Activated CD8-positive, alpha-beta T cell treated with anti-CD3 and anti-CD28 coated beads for 36 hours (primary cell): Measurements from ENCODE around the gene OR7A5. TPM values are rescaled to one million over a fixed set of nuclear protein-coding genes. Genes with fewer than 3 reads are reported as not detected.
"Not testable (repeated sequence)": the region's sequence is repeated elsewhere in the genome, so short reads cannot be mapped to it uniquely, and the experiment has no call there.

ENCODE experiments used
- ATAC-seq: fragments of 200-7000 bp; cut with Tn5 transposase; one replicate; pipeline ENCODE4 v1.10.0; 2021; ENCODE audit warnings: mild to moderate bottlenecking, moderate library complexity
- CTCF ChIA-PET: fragments of 350-600 bp; sonication (Branson Sonifier 250); formaldehyde crosslinking; loops from one replicate; lab custom pipeline; 2021; ENCODE audit warnings: antibody characterized with exemption; lab: Charles Lee
- POLR2A ChIA-PET: fragments of 350-600 bp; sonication (Branson Sonifier 250); formaldehyde crosslinking; loops from one replicate; lab custom pipeline; 2021; ENCODE audit warnings: antibody characterized with exemption; lab: Charles Lee
- DNase-seq: peaks from one replicate; pipeline ENCODE4 v3.0.0-alpha.2; 2020
- H3K27ac Mint-ChIP-seq: one replicate; pipeline ENCODE4 v1.8.0; 2021; ENCODE audit warnings: mild to moderate bottlenecking, mixed read lengths
- H3K27me3 Mint-ChIP-seq: one replicate; pipeline ENCODE4 v1.8.0; 2021; ENCODE audit warnings: mixed read lengths
- H3K36me3 Mint-ChIP-seq: one replicate; pipeline ENCODE4 v1.8.0; 2021; ENCODE audit warnings: low read depth, mixed read lengths
- H3K4me1 Mint-ChIP-seq: one replicate; pipeline ENCODE4 v1.8.0; 2021; ENCODE audit warnings: low read depth, mixed read lengths
- H3K4me3 Mint-ChIP-seq: one replicate; pipeline ENCODE4 v1.8.0; 2021; ENCODE audit warnings: mild to moderate bottlenecking, moderate library complexity, mixed read lengths
- H3K9me3 Mint-ChIP-seq: one replicate; pipeline ENCODE4 v1.8.0; 2021; ENCODE audit warnings: mixed read lengths
- intact Hi-C: fragments of 100-400 bp; cut with micrococcal nuclease; formaldehyde crosslinking; loops from one replicate; pipeline ENCODE4 v1.10.0; 2022
- total RNA-seq, 2 experiments: library from RNA; stranded (reverse); gene quantifications; one replicate each; pipeline ENCODE4 v1.2.3, GENCODE V29; 2021
- TF ChIP-seq, protein P1 (sequence below): fragments of 200-600 bp; IDR thresholded peaks from one replicate; pipeline ENCODE4 v1.8.0; 2022; ENCODE audit warnings: antibody characterized with exemption, mild to moderate bottlenecking

The OR7A5 gene
- total RNA-seq, 2 experiments from 2014 or later, result not detected

DNA sequence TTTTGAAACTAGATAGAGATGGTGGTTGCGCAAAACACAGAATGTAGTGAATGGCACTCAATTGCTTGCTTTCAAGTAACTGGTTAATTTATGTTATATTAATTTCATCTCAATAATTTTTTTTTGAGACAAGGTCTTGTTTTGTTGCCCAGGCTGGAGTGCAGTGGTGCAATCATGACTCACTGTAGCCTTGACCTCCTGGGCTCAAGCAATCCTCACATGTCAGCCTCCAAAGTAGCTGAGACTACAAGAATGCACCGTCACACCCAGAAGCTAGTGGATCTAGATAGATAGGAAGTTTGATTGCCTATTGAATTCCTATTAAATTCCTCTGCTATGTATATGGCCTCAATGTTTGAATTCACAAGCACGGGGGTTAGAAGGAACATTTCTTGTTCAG lies 30.2 kb downstream of the OR7A5 start:
- TF ChIP-seq, protein P1, sequence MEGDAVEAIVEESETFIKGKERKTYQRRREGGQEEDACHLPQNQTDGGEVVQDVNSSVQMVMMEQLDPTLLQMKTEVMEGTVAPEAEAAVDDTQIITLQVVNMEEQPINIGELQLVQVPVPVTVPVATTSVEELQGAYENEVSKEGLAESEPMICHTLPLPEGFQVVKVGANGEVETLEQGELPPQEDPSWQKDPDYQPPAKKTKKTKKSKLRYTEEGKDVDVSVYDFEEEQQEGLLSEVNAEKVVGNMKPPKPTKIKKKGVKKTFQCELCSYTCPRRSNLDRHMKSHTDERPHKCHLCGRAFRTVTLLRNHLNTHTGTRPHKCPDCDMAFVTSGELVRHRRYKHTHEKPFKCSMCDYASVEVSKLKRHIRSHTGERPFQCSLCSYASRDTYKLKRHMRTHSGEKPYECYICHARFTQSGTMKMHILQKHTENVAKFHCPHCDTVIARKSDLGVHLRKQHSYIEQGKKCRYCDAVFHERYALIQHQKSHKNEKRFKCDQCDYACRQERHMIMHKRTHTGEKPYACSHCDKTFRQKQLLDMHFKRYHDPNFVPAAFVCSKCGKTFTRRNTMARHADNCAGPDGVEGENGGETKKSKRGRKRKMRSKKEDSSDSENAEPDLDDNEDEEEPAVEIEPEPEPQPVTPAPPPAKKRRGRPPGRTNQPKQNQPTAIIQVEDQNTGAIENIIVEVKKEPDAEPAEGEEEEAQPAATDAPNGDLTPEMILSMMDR, result no peak
- Mint-ChIP-seq H3K4me1 (no peaks in the 10 kb centered on the region), H3K4me3 (no peak overlapping the region), H3K36me3 (no peaks in the 10 kb centered on the region), H3K27me3 (peaks cover 10% of the 10 kb centered on the region), H3K9me3 (no peaks in the 10 kb centered on the region), H3K27ac (no peak overlapping the region)
- intact Hi-C loops, result no loop called here
- ATAC-seq (no peak), DNase-seq (no peak)
- CTCF ChIA-PET, result no interaction called here
- POLR2A ChIA-PET, result no interaction called here

DNA sequence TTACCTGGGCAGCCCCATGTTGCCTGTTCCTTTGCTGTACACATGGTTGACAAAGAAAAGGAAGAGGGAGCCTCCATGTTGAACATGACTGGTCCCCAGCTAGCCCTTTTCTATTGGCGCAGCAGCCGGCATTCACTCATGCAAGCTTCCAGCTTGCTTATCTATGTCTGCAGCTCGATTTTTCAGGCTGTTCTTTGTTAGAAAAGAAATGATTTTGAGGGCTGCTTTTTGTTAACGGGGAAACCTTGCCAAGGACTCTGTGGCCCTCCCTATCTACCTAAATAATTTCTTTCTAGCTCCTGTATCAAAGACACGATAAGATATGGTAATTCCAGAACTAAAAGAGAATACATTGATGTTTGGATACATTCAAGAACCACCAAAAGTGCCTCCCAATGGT lies 36.2 kb downstream of the OR7A5 start:
- H3K27me3 Mint-ChIP-seq, result peaks cover 16% of the 10 kb centered on the region
- ATAC-seq (no peak), DNase-seq (no peak)
- H3K4me3 Mint-ChIP-seq, result no peak overlapping the region
- intact Hi-C loops, result no loop called here
- H3K4me1 Mint-ChIP-seq, result no peaks in the 10 kb centered on the region
- no peaks in the 10 kb centered on the region for H3K36me3 Mint-ChIP-seq
- TF ChIP-seq, protein P1, result no peak
- no peak overlapping the region for H3K27ac Mint-ChIP-seq
- ChIA-PET CTCF (interaction anchor here (2.1 kb wide), 1 partner anchor 13 kb away, joined by 5 read pairs; no protein-coding TSS in a partner anchor), POLR2A (no interaction called here)
- H3K9me3 Mint-ChIP-seq, result no peaks in the 10 kb centered on the region

DNA sequence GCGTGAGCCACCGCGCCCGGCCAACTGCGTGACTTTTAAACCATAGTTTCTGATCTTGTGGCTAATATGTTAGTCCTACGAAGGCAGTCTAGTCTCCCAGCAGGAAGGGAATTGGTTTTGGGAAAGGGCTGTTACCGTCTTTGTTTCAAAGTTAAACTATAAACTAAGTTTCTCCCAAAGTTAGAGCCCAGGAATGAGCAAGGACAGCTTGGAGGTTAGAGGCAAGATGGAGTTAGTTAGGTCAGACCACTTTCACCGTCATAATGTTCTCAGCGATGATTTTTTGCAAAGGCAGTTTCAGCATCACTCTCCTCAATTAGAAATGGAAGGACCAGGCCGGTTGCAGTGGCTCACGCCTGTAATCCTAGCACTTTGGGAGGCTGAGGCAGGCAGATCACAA lies 39.0 kb downstream of the OR7A5 start:
- no peak for ATAC-seq
- no peak for DNase-seq
- Mint-ChIP-seq H3K36me3 (no peaks in the 10 kb centered on the region), H3K4me1 (no peaks in the 10 kb centered on the region), H3K27ac (no peak overlapping the region), H3K4me3 (no peak overlapping the region), H3K9me3 (no peaks in the 10 kb centered on the region), H3K27me3 (peaks cover 15% of the 10 kb centered on the region)
- TF ChIP-seq, protein P1, result no peak
- ChIA-PET CTCF (interaction anchor here (1.9 to 3.0 kb wide), 2 partner anchors 8 to 10 kb away, joined by 5 to 13 read pairs; no protein-coding TSS in a partner anchor), POLR2A (no interaction called here)
- intact Hi-C loops, result no loop called here

DNA sequence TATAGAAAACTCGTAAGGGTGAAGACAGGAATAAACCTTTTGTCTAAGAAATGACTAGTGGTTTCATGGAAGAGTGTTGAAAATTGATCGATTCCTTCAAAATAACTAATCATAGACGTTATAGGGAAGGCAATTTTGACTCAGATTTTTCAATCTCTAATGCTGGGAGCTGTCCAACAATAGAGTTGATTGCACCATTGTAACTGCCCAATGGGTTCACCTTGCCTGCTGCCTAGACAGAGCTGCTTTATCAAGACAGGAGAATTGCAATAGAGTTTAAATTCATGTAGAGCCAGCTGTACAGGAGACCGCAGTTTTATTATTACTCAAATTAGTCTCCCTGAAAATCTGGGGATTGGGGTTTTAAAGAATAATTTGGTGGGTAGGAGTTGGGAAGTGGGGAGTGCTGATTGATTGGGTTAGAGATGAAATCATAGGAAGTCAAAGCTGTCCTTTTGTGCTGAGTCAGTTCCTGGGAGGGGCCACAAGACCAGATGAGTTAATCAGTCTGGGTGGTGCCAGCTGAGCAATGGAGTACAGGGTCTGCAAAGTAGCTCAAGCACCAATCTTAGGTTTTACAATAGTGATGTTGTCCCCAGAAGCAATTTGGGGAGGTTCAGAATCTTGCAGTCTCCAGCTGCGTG lies 39.8 kb downstream of the OR7A5 start:
- Mint-ChIP-seq H3K27me3 (peaks cover 15% of the 10 kb centered on the region), H3K36me3 (no peaks in the 10 kb centered on the region), H3K4me1 (no peaks in the 10 kb centered on the region), H3K9me3 (no peaks in the 10 kb centered on the region), H3K27ac (no peak overlapping the region), H3K4me3 (no peak overlapping the region)
- DNase-seq (no peak), ATAC-seq (no peak)
- TF ChIP-seq, protein P1, result no peak
- CTCF ChIA-PET, result interaction anchor here (3.0 kb wide), 1 partner anchor 9 kb away, joined by 13 read pairs; no protein-coding TSS in a partner anchor
- intact Hi-C loops, result no loop called here
- POLR2A ChIA-PET, result no interaction called here

GRCh38 chr19:14792250-14792649 lies 42.7 kb downstream of the OR7A5 start:
- DNase-seq, intact Hi-C loops, H3K27ac Mint-ChIP-seq, POLR2A ChIA-PET, CTCF ChIA-PET, H3K4me3 Mint-ChIP-seq, H3K9me3 Mint-ChIP-seq, ATAC-seq, H3K4me1 Mint-ChIP-seq, H3K36me3 Mint-ChIP-seq: not testable (repeated sequence)
- H3K27me3 Mint-ChIP-seq, result peaks cover 12% of the 10 kb centered on the region
